Measurements from ENCODE around the gene SELENOI.
"Not testable (repeated sequence)": the region's sequence is repeated elsewhere in the genome, so short reads cannot be mapped to it uniquely, and the experiment has no call there.

The SELENOI gene

DNA sequence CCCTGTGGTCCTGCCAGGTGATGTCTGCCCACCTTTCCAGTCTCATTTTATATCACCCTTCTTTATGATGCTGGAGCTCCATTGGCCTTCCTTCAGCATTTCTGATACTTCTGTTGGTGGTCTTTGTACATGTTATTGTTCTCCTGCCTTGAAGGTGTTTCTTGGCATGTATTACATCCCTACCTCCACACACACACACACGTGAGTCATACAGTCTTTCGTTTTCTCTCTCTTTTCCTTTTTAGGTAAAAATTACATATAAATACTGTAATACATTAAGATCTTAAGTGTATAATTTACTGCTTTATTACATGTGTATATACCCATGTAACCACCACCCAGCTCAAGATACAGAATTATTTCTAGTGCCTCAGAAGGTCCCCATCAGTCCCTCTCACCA is 10.8 kb downstream of the SELENOI start:
- DNase-seq (ENCODE audit: low read depth in 2 of 2): no peak

DNA sequence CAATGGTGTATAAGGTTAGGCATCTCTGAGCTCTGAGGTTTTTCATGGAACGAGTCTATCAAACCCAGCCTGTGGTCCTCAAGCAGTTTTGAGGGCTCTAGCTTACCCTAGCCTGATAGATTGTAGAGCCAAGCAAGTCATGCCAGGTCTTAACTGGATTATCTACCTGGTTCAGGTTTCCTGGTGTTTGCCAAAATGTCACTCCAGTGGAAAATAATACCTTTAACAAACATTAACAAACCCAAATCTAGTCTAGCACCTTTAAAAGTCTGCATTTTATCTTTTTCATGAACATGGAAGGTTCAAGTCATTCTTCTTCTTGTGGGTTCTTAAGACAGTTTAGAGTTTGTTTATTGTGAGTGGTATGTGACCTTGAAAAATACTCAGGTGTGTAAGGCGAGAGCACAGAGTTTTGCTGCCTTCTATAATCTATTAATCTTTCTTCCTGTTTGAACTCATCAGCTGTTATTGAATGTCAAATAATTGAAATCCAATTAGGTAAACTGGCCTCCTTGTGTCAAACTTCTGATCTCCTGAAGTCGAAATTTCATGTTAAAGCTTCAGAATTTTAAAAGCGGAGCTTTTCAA is 14.0 kb downstream of the SELENOI start:
- no peak for DNase-seq (ENCODE audit: low read depth in 2 of 2)

DNA sequence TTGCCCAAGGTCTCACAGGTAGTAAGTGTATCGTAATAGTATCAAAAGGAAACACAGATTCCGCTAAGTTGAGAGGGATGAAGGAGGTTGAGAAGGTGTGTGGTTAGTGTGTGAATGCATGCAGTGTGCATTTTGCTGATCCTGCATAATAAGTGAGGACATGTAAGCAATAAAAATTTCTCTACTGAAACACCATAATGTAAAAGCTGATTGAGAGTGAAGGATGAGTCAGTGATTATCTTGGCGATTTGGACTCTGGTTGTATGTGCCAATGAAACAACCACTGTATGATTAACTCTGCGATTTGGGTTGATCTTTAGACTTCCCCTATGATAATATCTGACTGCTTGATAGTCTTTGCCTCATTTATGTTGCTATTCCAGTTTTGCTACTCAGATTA is 17.4 kb downstream of the SELENOI start:
- no peak for DNase-seq (ENCODE audit: low read depth in 2 of 2)

DNA sequence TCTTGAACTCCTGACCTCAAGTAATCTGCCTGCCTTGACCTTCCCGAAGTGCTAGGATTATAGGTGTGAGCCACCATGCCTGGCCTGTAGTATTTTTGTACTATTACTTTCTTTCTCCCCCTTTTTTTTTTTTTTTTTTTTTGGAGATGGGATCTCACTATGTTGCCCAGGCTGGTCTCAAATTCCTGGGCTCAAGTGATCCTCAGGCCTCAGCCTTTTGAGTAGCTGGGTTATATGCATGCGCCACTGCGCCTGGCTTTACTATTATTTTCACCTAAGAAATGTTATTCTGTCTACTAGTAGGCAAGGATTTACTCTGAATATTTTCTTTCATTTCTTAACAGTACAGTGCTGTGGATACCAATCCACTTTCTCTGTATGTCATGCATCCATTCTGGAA is 18.0 kb downstream of the SELENOI start:
- no peak for DNase-seq (ENCODE audit: low read depth in 2 of 2)

DNA sequence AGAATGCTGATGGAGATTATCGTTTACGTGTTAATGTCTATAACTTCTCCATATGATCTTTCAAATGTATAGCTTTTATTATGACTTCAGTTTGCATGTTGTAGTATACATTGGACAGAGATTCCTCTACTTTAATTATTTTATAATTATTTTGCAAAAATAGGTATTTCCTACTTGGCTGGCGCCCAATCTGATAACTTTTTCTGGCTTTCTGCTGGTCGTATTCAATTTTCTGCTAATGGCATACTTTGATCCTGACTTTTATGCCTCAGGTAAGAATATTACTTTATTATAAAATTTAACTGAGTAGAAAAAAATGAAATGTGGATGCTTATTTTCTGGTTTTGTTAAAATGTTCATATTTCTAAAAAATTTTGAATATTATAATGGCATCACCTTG is 18.7 kb downstream of the SELENOI start:
- no peak for DNase-seq (ENCODE audit: low read depth in 2 of 2)

DNA sequence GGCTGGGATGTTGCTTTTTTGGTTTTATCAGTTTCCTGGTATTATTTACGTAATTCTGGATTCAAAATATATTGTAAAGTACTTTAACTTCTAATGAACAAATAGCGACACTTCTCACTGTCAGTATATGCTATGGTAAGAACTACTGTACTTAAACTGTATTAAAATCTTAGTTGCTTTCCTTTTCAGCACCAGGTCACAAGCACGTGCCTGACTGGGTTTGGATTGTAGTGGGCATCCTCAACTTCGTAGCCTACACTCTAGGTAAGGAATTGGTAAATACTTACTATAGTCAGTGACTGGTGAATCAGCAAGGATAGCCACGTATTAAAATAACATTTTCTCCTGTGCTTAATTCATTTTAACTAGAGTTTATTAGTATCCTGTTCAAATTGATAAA is 21.0 kb downstream of the SELENOI start:
- no peak for DNase-seq (ENCODE audit: low read depth in 2 of 2)

DNA sequence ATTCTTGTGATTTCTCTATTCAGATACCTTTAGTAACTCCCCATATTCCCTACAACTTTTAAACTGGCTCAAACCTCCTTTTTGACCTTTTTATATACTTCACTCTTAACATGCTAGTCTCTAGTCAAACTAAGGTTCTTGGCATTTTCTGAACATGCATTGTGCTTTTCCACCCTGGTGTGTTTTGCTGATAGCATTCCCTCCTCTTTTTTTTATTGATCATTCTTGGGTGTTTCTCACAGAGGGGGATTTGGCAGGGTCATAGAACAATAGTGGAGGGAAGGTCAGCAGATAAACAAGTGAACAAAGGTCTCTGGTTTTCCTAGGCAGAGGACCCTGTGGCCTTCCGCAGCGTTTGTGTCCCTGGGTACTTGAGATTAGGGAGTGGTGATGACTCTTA is 23.7 kb downstream of the SELENOI start:
- DNase-seq (ENCODE audit: low read depth in 2 of 2): not testable (repeated sequence)

DNA sequence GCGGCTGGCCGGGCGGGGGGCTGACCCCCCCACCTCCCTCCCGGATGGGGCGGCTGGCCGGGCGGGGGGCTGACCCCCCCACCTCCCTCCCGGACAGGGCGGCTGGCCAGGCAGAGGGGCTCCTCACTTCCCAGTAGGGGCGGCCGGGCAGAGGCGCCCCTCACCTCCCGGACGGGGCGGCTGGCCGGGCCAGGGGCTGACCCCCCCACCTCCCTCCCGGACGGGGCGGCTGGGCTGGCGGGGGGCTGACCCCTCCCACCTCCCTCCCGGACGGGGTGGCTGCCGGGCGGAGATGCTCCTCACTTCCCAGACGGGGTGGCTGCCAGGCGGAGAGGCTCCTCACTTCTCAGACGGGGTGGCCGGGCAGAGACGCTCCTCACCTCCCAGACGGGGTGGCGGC is 25.0 kb downstream of the SELENOI start:
- not testable (repeated sequence) for DNase-seq (ENCODE audit: low read depth in 2 of 2)

DNA sequence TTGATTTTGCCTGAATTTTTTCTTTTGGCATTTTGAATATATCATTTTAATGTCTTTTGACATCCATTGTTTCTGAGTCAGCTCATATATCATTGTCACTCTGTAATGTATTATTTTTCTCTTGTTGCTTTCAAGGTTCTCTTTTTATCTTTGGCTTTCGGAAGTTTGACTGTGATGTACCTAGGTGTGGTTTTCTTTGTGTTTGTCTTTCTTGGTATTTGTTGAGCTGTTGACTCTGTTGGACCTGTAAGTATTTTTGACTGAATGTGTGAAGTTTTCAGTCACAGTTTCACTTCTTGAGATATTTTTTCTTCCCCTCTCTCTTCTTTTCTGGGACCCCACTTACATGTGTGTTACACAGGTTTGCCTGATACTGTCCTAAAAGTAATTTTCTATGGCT is 30.9 kb downstream of the SELENOI start:
- DNase-seq (ENCODE audit: low read depth in 2 of 2): no peak

DNA sequence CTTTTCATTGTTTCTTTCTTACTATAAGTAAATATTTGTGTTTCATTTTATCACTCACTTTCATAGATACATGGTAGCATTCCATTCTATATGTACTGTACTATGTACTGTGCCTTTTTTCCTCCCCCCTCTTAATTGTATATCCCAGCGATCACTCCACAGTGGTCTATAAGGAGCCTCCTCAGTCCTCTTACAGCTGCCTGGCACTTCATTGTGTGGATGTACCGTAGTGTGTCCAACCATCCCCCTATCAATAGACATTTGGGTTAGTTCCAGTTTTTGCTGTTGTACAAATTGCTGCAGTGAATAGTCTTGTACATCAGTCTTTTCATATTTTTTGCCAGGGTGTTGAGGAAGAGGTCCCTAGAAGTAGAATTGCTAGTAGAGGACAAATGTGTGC is 34.3 kb downstream of the SELENOI start:
- no peak for DNase-seq (ENCODE audit: low read depth in 2 of 2)

DNA sequence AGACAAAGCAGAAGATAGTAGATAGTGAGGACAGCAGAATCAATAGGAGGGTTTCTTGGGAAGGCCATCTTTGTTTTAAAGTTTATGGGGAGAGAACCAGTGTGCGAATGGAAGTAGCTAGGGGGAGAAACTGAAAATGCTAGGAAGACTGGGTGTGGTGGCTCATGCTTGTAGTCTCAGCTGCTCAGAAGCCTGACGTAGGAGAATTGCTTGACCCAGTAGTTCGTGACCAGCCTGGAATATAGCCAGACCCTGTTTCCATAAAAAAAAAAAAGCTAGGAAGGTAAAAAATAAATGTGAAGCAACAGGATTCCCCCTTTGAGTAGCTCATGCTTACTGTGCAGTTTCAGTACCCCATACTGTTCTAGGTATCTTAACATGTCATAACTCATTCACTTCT is 36.6 kb downstream of the SELENOI start:
- no peak for DNase-seq (ENCODE audit: low read depth in 2 of 2)

DNA sequence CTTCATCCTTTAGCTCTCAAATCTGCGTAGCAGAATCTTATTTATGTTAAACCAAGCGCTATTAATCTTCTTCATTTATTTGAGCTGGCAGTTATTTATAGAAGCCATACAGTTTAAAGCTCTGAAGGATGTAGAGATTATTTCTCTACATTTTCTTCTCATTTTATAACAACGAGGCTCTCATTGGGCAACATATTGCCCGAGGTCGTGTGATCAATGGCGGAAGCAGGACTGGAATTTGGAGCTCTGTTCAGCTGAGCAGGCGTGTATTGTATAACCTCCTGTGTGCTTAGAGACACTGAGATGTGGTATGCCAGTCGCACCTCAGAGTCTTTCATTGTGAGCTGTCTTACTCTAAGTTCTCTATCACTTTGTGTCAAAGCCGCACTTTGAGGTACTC is 38.2 kb downstream of the SELENOI start:
- DNase-seq (ENCODE audit: low read depth in 2 of 2): no peak

DNA sequence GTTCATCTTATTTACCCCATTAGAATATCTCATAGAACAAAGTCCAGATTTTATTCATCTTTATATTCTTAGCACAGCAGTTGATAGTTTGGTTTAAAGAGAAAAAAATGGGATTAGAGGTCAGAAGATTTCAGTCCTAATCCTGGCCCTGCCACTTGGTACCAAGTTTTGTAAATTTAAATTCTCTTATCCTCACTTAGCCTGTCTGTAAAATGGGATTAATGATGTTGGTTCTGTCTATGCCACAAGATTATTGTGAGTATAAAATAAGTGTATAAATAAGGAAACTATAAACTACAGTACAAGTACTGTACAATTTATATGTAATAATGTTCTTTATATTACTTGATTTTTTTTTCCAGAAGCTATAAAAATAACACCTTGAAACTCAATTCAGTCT is 38.7 kb downstream of the SELENOI start:
- no peak for DNase-seq (ENCODE audit: low read depth in 2 of 2)

DNA sequence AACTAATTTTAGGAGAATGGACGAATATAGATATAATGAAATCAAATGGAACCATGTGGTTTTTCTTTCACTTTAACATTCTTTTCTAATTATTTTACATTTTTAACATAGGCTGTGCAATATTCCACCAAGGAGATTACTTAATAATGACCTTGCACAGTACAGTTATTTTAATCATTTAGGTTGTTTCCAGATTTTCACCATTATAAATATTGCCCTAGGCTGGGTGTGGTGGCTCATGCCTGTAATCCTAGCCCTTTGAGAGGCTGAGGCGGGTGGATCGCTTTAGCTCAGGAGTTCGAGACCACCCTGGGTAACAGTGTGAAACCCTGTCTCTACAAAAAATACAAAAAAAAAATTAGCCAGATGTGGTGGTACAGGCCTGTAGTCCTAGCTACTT is 41.2 kb downstream of the SELENOI start:
- no peak for DNase-seq (ENCODE audit: low read depth in 2 of 2)

DNA sequence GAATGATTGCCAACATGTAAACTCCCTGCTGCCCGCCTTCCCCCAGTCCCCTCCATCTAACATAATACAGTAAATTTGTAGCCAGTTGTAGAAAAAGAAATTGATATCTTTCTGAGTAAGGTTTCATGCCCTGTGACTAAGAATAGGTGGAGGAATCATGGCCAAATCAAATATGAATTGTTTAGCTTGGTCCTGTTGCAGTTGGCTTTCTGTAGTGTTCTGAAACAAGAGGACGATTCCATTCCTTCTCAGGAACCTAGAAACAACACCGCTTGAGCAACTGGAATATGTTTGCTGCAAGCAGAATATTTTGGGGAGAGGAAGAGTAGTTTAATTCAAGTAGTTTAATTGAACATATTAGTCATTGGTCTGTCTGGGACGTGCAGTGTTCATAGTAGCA is 48.8 kb downstream of the SELENOI start:
- DNase-seq (ENCODE audit: low read depth in 2 of 2): no peak

DNA sequence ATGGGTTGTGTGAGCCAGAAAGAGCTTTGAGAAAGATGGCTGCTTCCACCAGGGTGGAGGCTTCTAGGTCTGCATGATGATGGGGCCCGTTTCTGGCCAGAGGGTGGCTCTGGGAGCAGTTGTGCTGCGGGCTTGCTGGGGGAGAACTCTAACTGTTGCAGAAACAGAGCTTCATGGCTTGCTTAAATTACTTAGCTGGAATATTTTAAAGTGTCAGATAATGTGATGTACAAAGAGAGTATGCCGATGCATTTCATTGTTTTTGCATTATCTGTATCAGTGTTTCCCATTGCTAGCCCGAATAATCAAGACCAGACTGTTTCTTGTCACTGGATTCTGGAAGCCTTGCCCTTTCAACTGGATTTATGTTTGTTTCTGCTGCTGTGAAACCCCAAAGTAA is 49.5 kb downstream of the SELENOI start:
- no peak for DNase-seq (ENCODE audit: low read depth in 2 of 2)

DNA sequence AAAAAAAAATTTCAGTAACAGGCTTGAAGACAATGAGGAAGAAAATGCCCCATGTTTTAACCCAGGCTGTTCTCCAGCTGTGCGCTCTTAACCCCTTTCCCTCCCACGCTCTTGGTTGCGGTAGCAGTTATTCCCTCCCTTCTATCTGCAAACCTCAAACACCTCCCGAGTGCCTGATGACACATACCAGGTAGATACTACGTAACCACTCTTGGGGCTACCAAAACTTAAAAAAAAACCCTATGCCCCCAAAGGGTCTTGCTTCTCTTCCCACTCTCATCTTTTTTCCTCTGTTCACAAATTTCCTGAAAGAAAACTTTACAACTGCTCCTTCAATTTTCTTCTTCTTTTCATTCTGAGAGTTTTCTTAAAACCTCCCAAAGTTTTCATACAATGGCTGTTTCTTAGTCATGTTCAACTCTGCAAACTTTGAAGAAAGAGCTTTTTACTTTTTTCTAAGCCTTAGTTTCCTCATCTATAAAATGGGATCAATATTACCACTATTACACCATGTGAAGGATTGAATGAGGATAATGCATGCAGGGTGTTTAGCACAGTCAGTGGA is 50.9 kb downstream of the SELENOI start:
- DNase-seq (ENCODE audit: low read depth in 2 of 2): no peak

DNA sequence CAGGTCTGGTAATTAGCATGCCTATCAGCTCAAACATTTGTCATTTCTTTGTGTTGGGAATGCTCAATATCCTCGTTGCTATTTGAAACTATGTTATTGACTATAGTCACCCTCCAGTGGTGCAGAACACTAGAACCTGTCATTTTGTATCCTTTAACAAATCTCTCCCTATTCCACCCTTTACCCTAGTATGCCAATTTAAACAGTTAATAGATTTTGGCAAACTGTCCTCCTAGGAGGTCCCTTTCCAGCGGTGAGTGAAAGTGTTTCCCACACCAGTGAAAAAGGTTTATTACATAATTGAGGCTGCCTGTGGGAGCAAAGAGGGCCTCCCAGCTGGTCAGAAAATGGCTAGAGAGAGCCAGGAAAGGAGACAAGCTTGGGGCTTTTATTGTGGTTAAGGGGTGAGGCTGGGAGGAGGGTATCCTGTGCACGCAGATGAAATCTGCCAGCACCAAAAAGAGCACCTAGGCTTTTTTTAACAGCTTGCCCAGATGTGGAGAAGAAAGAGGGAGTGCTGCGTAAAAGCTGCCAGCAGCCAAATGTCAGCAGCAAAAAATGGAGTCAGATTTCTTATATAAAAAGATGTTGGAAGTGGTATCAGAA is 53.9 kb downstream of the SELENOI start:
- no peak for DNase-seq (ENCODE audit: low read depth in 2 of 2)

DNA sequence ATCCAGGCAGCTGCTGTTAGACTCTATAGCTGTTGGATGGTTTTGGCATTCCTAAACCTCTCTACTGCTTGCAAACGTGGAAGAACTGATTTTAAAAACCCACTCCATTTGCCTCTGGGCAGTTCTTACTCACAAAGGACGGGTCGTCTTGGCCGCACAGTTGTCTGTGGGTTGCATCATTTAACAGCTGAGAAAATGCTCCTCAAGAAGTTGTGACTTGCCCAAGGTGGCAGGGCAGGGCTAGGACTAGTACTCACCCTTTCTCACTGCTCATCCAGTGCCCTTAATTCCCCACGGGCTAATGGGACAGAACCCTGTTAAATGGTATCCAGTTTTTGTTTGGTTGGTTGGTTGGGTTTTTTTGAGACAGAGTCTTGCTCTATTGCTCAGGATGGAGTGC is 54.8 kb downstream of the SELENOI start:
- no peak for DNase-seq (ENCODE audit: low read depth in 2 of 2)

DNA sequence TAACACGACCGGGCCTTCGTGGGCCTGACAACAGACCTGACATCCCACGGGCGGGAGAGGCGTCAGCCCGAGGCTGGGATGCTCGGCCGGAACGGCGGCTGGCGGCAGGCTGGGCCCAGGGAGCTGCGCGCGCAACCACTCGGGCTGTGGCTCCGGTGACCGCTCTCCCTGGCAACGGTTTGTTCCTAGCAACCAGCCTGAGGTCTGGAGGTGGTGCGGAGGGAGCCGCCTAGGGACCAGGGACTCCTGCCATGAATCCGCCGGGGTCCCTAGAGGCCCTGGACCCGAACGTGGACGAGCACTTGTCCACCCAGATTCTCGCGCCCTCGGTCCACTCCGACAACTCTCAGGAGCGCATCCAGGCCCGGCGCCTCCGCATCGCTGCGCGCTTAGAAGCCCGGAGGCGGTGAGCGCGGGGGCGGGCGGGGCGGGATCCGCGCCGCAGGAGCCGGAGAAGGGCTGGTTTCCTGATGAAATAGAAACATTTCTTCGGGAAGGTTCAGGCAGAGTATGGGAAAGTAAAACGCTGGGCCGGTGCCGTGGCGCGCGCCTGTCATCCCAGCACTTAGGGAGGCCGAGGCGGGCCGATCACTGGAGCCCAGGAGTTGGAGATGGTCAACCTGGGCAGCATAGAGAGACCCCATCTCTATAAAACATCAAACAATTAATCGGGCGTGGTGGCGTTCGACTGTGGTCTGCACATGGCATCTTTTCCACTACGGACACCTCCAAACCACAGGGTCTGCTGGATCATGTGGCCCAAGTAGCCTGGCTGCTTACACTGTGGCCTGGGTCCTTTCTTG is 56.0 kb downstream of the SELENOI start, which contains the start of gene DRC1:
TSS of gene DRC1 (plus strand) at position 182 of the 803 bp plus-strand sequence. CDS start at position 252, 70 bp downstream.
- peak; percentile 21 to 37 for DNase-seq (ENCODE audit: low read depth in 2 of 2)

DNA sequence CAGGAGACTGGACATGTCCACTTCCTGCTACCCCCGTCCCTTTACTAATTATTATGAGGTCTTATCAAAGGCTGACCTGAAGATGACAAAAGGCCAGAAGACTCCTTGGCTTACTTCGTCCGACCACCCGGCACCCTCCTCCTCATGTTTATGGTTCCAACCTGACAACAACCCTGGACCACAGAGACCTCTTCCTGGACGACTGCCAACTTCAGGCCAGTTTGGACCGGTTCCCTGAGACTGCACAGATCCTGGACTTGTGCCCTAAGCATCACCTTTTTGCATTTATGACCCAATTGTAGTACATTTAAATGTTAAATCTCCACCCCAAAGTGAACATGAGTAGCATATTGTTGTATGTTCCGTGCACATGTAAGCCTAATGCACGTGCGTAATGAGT is 61.6 kb downstream of the SELENOI start:
- no peak for DNase-seq (ENCODE audit: low read depth in 2 of 2)

DNA sequence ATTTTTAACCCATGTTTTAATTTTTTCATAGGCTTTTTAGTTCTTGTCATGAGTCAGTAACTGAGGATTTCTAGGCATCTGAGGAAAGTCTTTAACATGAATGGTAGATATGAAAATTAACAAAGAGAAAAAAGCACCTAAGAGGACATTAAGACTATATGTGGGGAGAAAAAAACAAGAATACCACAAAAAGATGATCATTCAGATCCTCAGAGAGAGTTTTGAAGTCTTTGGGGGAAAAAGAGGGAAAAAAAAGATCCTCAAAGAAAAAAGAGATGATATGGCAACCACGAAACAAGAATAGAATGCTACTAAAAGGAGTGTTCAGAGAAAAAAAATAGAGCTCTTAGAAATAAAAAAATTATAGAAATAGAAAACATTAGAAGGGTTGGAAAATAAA is 63.8 kb downstream of the SELENOI start:
- no peak for DNase-seq (ENCODE audit: low read depth in 2 of 2)

DNA sequence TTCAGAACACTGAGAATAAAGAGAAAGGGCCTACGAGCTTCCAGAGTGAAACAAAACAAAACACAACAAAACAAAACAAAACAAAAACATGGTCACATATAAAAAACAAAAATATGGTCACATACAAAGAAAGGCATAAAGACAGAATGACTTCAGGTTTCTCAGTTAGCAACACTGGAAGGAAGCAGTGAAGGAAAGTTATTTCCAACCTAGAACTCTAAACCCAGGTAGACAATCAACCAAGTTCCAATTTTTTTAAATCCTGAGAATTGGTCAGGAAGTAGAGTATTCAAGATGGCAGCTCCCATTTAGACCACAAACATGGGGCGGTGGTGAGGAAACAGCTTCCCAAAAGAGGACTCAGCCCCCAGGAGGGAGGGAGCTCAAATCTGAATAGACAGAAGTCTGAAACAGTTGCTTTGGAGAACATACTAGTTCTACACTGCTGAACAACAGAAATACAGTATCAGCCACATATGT is 64.9 kb downstream of the SELENOI start:
- no peak for DNase-seq (ENCODE audit: low read depth in 2 of 2)

Measured in fibroblast of skin of left biceps (primary cell).